HG03108 (cell line): ENCODE measurements around the gene SNTB2.

Experiments used
- ATAC-seq: cut with Tn5 transposase; IDR thresholded peaks from one replicate; pipeline ENCODE4 v1.9.1; 2021; ENCODE audit warnings: moderate library complexity; ENCODE audit not compliant: unreplicated experiment

SNTB2 gene

GRCh38 chr16:69338557-69339288 lies 151.8 kb downstream of the SNTB2 start:
- no peak for ATAC-seq

GRCh38 chr16:69339289-69340094 lies 152.5 kb downstream of the SNTB2 start, which contains the start of the genes COG8 and NIP7:
Gene COG8, minus strand, starts transcription at chr16:69339564. Its CDS starts 12 bp downstream, at chr16:69339552.
Gene NIP7, plus strand, starts transcription at chr16:69339772. Its CDS starts 58 bp downstream, at chr16:69339830.
- peak; percentile 82 for ATAC-seq

GRCh38 chr16:69340095-69340644 lies 153.2 kb downstream of the SNTB2 start:
- ATAC-seq, result no peak

- ATAC-seq, result no peak
Measured at GRCh38 chr16:69344171-69344570, 157.2 kb downstream of the SNTB2 start.

- ATAC-seq, result no peak
Measured at GRCh38 chr16:69345923-69346322, 159.0 kb downstream of the SNTB2 start.

- ATAC-seq, result no peak
Measured at GRCh38 chr16:69346683-69347082, 159.7 kb downstream of the SNTB2 start.

GRCh38 chr16:69348222-69348621 lies 161.3 kb downstream of the SNTB2 start:
- ATAC-seq, result no peak

GRCh38 chr16:69349536-69349935 lies 162.6 kb downstream of the SNTB2 start:
- ATAC-seq, result no peak

- ATAC-seq, result no peak
Measured at GRCh38 chr16:69350536-69351133, 163.7 kb downstream of the SNTB2 start.

DNA sequence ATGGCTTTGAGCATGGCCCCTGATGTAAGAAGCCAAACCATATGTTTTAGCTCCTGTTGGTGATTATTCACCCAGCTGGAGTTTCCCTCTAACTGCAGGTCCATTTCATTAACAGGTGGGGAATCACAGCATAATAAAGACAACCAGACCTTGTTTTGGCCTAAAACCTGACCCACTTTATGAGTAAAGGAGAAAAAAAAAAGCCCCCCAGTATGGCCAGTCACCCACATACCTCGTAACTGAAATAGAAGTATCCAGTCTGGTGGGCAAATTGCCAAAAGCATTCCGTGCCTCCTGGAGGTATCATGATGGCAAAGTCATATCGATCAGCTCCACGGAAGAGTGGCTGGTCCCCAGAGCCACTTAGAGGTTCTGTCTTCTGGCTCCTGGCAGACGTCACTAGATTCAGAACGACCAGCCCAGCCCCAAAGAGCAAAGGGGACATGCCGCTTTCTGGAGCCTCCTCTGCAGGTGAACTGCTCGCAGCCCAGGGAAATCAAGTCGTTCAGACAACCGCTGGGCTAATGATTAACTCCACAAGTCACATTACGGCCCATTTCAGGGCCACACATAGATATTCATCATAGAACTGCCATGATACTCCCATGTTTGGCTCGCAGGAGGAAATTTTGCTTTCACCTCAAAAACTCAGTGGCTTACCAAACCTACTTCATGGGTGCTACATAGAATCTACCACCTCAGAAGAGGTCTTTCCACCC lies 164.5 kb downstream of the SNTB2 start, which contains the start of gene TMED6:
TSS of gene TMED6 (minus strand) at position 478 of the 719 bp plus-strand sequence. CDS start at position 445, 33 bp downstream.
- ATAC-seq, result no peak
